B cell (primary cell): ENCODE data around the gene CCDC63. TPM values are rescaled to one million over a fixed set of nuclear protein-coding genes. Genes with fewer than 3 reads are reported as not detected.

Source experiments
- ATAC-seq: fragments of 200-7000 bp; cut with Tn5 transposase; one replicate; pipeline ENCODE4 v1.10.0; 2021; ENCODE audit warnings: low read depth, mild to moderate bottlenecking, moderate number of reproducible peaks, moderate library complexity
- CTCF ChIA-PET: fragments of 350-600 bp; sonication (Branson Sonifier 250); formaldehyde crosslinking; loops from one replicate; lab custom pipeline; 2021; ENCODE audit warnings: antibody characterized with exemption, inconsistent platforms; lab: Charles Lee
- POLR2A ChIA-PET: fragments of 350-600 bp; sonication (Branson Sonifier 250); formaldehyde crosslinking; loops from one replicate; lab custom pipeline; 2021; ENCODE audit warnings: antibody characterized with exemption; lab: Charles Lee
- DNase-seq: peaks from one replicate; pipeline ENCODE4 v3.0.0; 2013
- H2AFZ ChIP-seq: 2 replicates; pipeline ENCODE4 v1.6.1; 2012; ENCODE audit warnings: mild to moderate bottlenecking, low read depth, low read length; ENCODE audit not compliant: insufficient read depth, poor library complexity, severe bottlenecking
- H3K27ac ChIP-seq, 2 donors: 1 replicate in 1 of 2; 2 replicates in 1 of 2; pipeline ENCODE4 v1.5.1; 2012 to 2013; ENCODE audit warnings: low read length in 2 of 2, mild to moderate bottlenecking in 2 of 2, moderate library complexity in 1 of 2
- H3K27me3 ChIP-seq, 4 experiments: fragments of 200-600 bp in 1 of 4; sonication (generic) in 1 of 4; replicated peaks in 1 of 4; 1 replicate in 2 of 4; 2 replicates in 2 of 4; pipeline versions ENCODE4 v1.6.1 to v1.7.0; 2013 to 2016; ENCODE audit warnings: low read length in 3 of 4, mild to moderate bottlenecking in 2 of 4, mixed read lengths in 1 of 4, moderate library complexity in 1 of 4; ENCODE audit not compliant: insufficient read depth in 4 of 4, control insufficient read depth in 3 of 4; ENCODE audit errors: control extremely low read depth in 1 of 4
- H3K36me3 ChIP-seq, 2 experiments: replicated peaks in 1 of 2; 1 replicate in 1 of 2; 2 replicates in 1 of 2; pipeline versions ENCODE4 v1.6.1 to v1.7.1; 2013; ENCODE audit warnings: low read length in 1 of 2; ENCODE audit not compliant: insufficient read depth in 2 of 2, control insufficient read depth in 1 of 2; ENCODE audit errors: control extremely low read depth in 1 of 2, extremely low read depth in 1 of 2
- H3K4me1 ChIP-seq, 2 donors: fragments of 200-600 bp in 1 of 2; sonication (generic) in 1 of 2; 1 replicate in 1 of 2; 2 replicates in 1 of 2; pipeline versions ENCODE4 v1.5.1 to v1.6.1; 2013 to 2017; ENCODE audit warnings: low read length in 2 of 2; ENCODE audit not compliant: control insufficient read depth in 2 of 2, insufficient read depth in 2 of 2
- H3K4me2 ChIP-seq: replicated peaks from 2 replicates; pipeline ENCODE3; 2012; ENCODE audit warnings: mild to moderate bottlenecking, low read depth, low read length; ENCODE audit not compliant: poor library complexity, severe bottlenecking
- H3K4me3 ChIP-seq, 5 experiments: fragments of 200-600 bp in 1 of 5; sonication (generic) in 1 of 5; 1 replicate in 3 of 5; 2 replicates in 2 of 5; pipeline versions ENCODE4 v1.5.1 to v1.7.0; 2011 to 2016; ENCODE audit warnings: low read length in 4 of 5, mild to moderate bottlenecking in 4 of 5, low read depth in 2 of 5, control low read depth in 1 of 5, moderate library complexity in 1 of 5; ENCODE audit not compliant: insufficient read depth in 1 of 5; ENCODE audit errors: control extremely low read depth in 1 of 5, extremely low read depth in 1 of 5
- H3K79me2 ChIP-seq: fragments of 200-600 bp; sonication (generic); one replicate; pipeline ENCODE4 v1.6.0; 2016; ENCODE audit warnings: low read length; ENCODE audit not compliant: control insufficient read depth, insufficient read depth
- H3K9ac ChIP-seq: fragments of 200-600 bp; sonication (generic); 2 replicates; pipeline ENCODE4 v1.6.1; 2017; ENCODE audit warnings: mild to moderate bottlenecking, low read length, moderate library complexity
- H3K9me3 ChIP-seq, 3 donors: one replicate each; pipeline versions ENCODE4 v1.6.1 to v1.7.1; 2013; ENCODE audit warnings: low read length in 2 of 3; ENCODE audit not compliant: control insufficient read depth in 2 of 3, insufficient read depth in 1 of 3; ENCODE audit errors: control extremely low read depth in 1 of 3
- H4K20me1 ChIP-seq: 2 replicates; pipeline ENCODE4 v1.6.0; 2012; ENCODE audit warnings: mild to moderate bottlenecking, low read length; ENCODE audit not compliant: insufficient read depth, control insufficient read depth, poor library complexity, severe bottlenecking
- H3K27ac Mint-ChIP-seq: one replicate; pipeline ENCODE4 v1.8.0; 2021; ENCODE audit warnings: mixed read lengths
- H3K27me3 Mint-ChIP-seq: one replicate; pipeline ENCODE4 v1.8.0; 2021; ENCODE audit warnings: mixed read lengths
- H3K4me1 Mint-ChIP-seq: one replicate; pipeline ENCODE4 v1.8.0; 2021; ENCODE audit warnings: mixed read lengths
- H3K4me3 Mint-ChIP-seq: one replicate; pipeline ENCODE4 v1.8.0; 2021; ENCODE audit warnings: mixed read lengths
- H3K9me3 Mint-ChIP-seq: one replicate; pipeline ENCODE4 v1.8.0; 2022; ENCODE audit warnings: mixed read lengths; ENCODE audit not compliant: insufficient read depth
- EZH2 ChIP-seq: IDR thresholded peaks from 2 replicates; pipeline ENCODE4 v1.6.1; 2012; ENCODE audit warnings: borderline replicate concordance, low read depth, mild to moderate bottlenecking, moderate library complexity, low read length; ENCODE audit not compliant: insufficient read depth, poor library complexity, severe bottlenecking
- WGBS: methylation state at CpG from one replicate; pipeline ENCODE4 v1.1.5; 2013; ENCODE audit warnings: missing lambda C conversion rate; ENCODE audit not compliant: insufficient coverage; 5-methylcytosine and 5-hydroxymethylcytosine counted together
- intact Hi-C: fragments of 100-400 bp; cut with micrococcal nuclease; formaldehyde crosslinking; loops from one replicate; pipeline ENCODE4 v1.10.0; 2022
- polyA plus RNA-seq: library from polyadenylated mRNA; depleted of rRNA; stranded (reverse); fragments of >200 nt; gene quantifications from 2 replicates; pipeline ENCODE4 v1.2.3, GENCODE V29; 2012
- total RNA-seq, 2 donors: library from RNA; stranded (reverse); fragments of 120-200 nt in 1 of 2; gene quantifications; 1 replicate in 1 of 2; 2 replicates in 1 of 2; pipeline versions ENCODE4 v1.2.3 to v1.2.4, GENCODE V29; 2013 to 2022
- TF ChIP-seq, protein P1 (sequence below): fragments of 200-600 bp; IDR thresholded peaks from one replicate; pipeline ENCODE4 v1.8.0; 2022; ENCODE audit warnings: antibody characterized with exemption, mild to moderate bottlenecking

Gene CCDC63
- total and polyA plus RNA-seq, 2 donors (not counting 1 experiment from before 2014, with no cell fraction given): not detected

DNA sequence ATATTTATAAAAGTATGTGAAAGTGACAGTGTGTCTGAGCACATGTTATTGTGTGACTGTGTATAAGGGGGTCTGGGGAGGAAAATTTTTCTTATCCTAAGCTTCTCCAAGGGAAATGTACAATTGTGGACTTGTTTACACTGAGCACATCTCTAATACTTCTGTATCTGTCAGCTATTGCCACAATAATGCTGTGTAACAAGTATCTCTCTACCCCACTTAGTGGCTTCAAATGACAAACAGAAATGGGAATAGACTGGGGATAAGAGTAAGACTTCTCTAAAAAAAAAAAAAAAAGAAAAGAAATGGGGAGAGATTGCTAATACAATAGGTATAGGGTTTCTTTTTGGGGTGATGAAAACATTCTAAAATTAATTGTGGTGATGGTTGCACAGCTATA is 44.3 kb upstream of the CCDC63 start:
- no peaks in the 10 kb centered on the region for H3K27me3 ChIP-seq
- no peaks in the 10 kb centered on the region for H3K36me3 ChIP-seq
- ChIA-PET POLR2A (no interaction called here), CTCF (interaction anchor here (1.0 kb wide), 1 partner anchor 45 kb away, joined by 3 read pairs; no protein-coding TSS in a partner anchor)
- no peak overlapping the region for H2AFZ ChIP-seq
- no peaks in the 10 kb centered on the region for H3K27me3 Mint-ChIP-seq
- ATAC-seq (no peak), DNase-seq (no peak)
- H3K4me3 ChIP-seq: no peak overlapping the region
- H3K4me2 ChIP-seq: no peak overlapping the region
- peaks cover 6% of the 10 kb centered on the region for H3K9me3 Mint-ChIP-seq
- H3K79me2 ChIP-seq: no peaks in the 10 kb centered on the region
- TF ChIP-seq, protein P1, sequence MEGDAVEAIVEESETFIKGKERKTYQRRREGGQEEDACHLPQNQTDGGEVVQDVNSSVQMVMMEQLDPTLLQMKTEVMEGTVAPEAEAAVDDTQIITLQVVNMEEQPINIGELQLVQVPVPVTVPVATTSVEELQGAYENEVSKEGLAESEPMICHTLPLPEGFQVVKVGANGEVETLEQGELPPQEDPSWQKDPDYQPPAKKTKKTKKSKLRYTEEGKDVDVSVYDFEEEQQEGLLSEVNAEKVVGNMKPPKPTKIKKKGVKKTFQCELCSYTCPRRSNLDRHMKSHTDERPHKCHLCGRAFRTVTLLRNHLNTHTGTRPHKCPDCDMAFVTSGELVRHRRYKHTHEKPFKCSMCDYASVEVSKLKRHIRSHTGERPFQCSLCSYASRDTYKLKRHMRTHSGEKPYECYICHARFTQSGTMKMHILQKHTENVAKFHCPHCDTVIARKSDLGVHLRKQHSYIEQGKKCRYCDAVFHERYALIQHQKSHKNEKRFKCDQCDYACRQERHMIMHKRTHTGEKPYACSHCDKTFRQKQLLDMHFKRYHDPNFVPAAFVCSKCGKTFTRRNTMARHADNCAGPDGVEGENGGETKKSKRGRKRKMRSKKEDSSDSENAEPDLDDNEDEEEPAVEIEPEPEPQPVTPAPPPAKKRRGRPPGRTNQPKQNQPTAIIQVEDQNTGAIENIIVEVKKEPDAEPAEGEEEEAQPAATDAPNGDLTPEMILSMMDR: no peak
- TF ChIP-seq EZH2: no peak
- intact Hi-C loops: no loop called here
- H4K20me1 ChIP-seq: no peaks in the 10 kb centered on the region
- H3K4me3 Mint-ChIP-seq: no peak overlapping the region
- H3K9me3 ChIP-seq: peaks cover 0 to 20% (median 6%) of the 10 kb centered on the region in 3 donors
- H3K9ac ChIP-seq: no peak overlapping the region
- H3K27ac ChIP-seq: no peak overlapping the region
- no peak overlapping the region for H3K27ac Mint-ChIP-seq
- no peaks in the 10 kb centered on the region for H3K4me1 Mint-ChIP-seq
- no peaks in the 10 kb centered on the region for H3K4me1 ChIP-seq

DNA sequence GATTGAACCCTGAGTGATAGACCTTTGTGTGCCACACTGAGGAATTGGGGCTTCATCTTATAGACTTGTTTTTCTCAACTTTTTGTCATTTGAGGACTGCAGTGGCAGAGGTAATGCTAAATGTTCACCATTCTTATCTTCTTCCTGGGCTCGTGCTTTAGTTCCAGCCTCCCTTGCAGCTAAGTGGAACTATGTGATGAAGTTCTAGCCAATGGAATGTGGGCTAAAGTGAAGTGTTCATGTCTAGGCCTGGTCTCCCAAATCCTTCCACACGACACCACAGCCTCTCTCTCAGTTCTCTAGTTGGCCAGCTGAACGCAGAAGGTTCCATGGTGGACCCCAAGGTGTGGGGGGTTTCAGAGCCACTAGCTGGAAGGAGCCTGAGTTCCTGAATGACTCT is 42.4 kb upstream of the CCDC63 start:
- H3K27me3 ChIP-seq: no peaks in the 10 kb centered on the region
- CTCF ChIA-PET: no interaction called here
- no peak overlapping the region for H3K27ac ChIP-seq
- Mint-ChIP-seq H3K27me3 (no peaks in the 10 kb centered on the region), H3K4me1 (no peaks in the 10 kb centered on the region), H3K27ac (no peak overlapping the region), H3K4me3 (no peak overlapping the region), H3K9me3 (peaks cover 6% of the 10 kb centered on the region)
- H3K4me1 ChIP-seq: no peaks in the 10 kb centered on the region
- WGBS: 50% methylated on average over 2 of the region's 3 CpGs
- H3K9me3 ChIP-seq: peaks cover 0 to 20% (median 6%) of the 10 kb centered on the region in 3 donors
- intact Hi-C loops: no loop called here
- ATAC-seq (no peak), DNase-seq (no peak)
- H3K79me2 ChIP-seq: no peaks in the 10 kb centered on the region
- no peak overlapping the region for H3K4me3 ChIP-seq
- no peak for TF ChIP-seq EZH2
- TF ChIP-seq, protein P1: no peak
- H4K20me1 ChIP-seq: no peaks in the 10 kb centered on the region
- no peak overlapping the region for H3K9ac ChIP-seq
- no peaks in the 10 kb centered on the region for H3K36me3 ChIP-seq
- H3K4me2 ChIP-seq: no peak overlapping the region
- POLR2A ChIA-PET: no interaction called here
- H2AFZ ChIP-seq: no peak overlapping the region
